K562 (cell line): ENCODE data around the gene CTSL. TPM values are rescaled to one million over a fixed set of nuclear protein-coding genes. Genes with fewer than 3 reads are reported as not detected.

ENCODE experiments used
- CBX1 ChIP-seq: sonication (generic); IDR thresholded peaks from 2 replicates; pipeline ENCODE4 v1.6.1; 2016; ENCODE audit warnings: antibody characterized with exemption, low read depth, mild to moderate bottlenecking
- CREM ChIP-seq: IDR thresholded peaks from 2 replicates; pipeline ENCODE4 v1.6.1; 2014; ENCODE audit warnings: antibody characterized with exemption, low read depth
- EP400 ChIP-seq: fragments of 450-650 bp; IDR thresholded peaks from 2 replicates; pipeline ENCODE4 v1.6.1; 2017; ENCODE audit warnings: antibody characterized with exemption, mild to moderate bottlenecking, moderate library complexity
- ETV5 ChIP-seq: sonication (generic); formaldehyde crosslinking; IDR thresholded peaks from 2 replicates; pipeline ENCODE4 v1.4.0; 2020; ENCODE audit warnings: low read depth, mild to moderate bottlenecking, missing genetic modification reagents
- KDM2B ChIP-seq: fragments of 250-450 bp; sonication (Bioruptor Pico); IDR thresholded peaks from 2 replicates; pipeline ENCODE4 v1.8.0; 2021; ENCODE audit warnings: mild to moderate bottlenecking, moderate library complexity
- KDM5B ChIP-seq: fragments of 200-600 bp; sonication (generic); IDR thresholded peaks from 2 replicates; pipeline ENCODE4 v1.6.1; 2012; ENCODE audit warnings: low read depth, mild to moderate bottlenecking, moderate library complexity, low read length, control low read depth, inconsistent platforms; ENCODE audit not compliant: insufficient replicate concordance
- MLLT1 ChIP-seq, 2 experiments: fragments of 450-650 bp; IDR thresholded peaks; 2 replicates each; pipeline ENCODE4 v1.6.1; 2016
- MXD1 ChIP-seq: fragments of 250-450 bp; sonication (Bioruptor Pico); IDR thresholded peaks from 2 replicates; pipeline ENCODE4 v1.8.0; 2021; ENCODE audit warnings: borderline replicate concordance, mild to moderate bottlenecking, moderate library complexity; ENCODE audit not compliant: poor library complexity, severe bottlenecking
- MYC ChIP-seq, 2 experiments: fragments of 250-450 bp in 1 of 2; sonication (Bioruptor Pico) in 1 of 2; IDR thresholded peaks; 2 replicates each; pipeline versions ENCODE4 v1.5.1 to v1.6.1; 2012 to 2021; ENCODE audit warnings: low read depth in 2 of 2, borderline replicate concordance in 1 of 2, improper control_type of control experiment in 1 of 2, low read length in 1 of 2, mild to moderate bottlenecking in 1 of 2, moderate library complexity in 1 of 2
- NFATC3 ChIP-seq: fragments of 450-650 bp; IDR thresholded peaks from 2 replicates; pipeline ENCODE4 v1.6.1; 2017; ENCODE audit warnings: mild to moderate bottlenecking
- RAD21 ChIP-seq, 2 experiments: fragments of 250-450 bp in 1 of 2; fragments of 450-650 bp in 1 of 2; sonication (Bioruptor Pico) in 1 of 2; formaldehyde crosslinking in 1 of 2; IDR thresholded peaks in 1 of 2; conservative IDR thresholded peaks in 1 of 2; 2 replicates each; pipeline versions ENCODE4 v1.4.0 to v1.8.0; 2020 to 2022; ENCODE audit warnings: mild to moderate bottlenecking in 2 of 2, moderate library complexity in 1 of 2
- RUNX1 ChIP-seq: sonication (generic); IDR thresholded peaks from 2 replicates; pipeline ENCODE4 v1.6.1; 2016; ENCODE audit warnings: antibody characterized with exemption, low read depth
- SMAD1 ChIP-seq: fragments of 150-350 bp; IDR thresholded peaks from 2 replicates; pipeline ENCODE4 v1.6.1; 2014; ENCODE audit warnings: low read length, low read depth; ENCODE audit not compliant: partially characterized antibody
- SMARCA4 ChIP-seq: fragments of 450-650 bp; IDR thresholded peaks from 2 replicates; pipeline ENCODE4 v1.6.1; 2016
- TAF1 ChIP-seq: IDR thresholded peaks from 2 replicates; pipeline ENCODE4 v1.6.1; 2011; ENCODE audit warnings: mild to moderate bottlenecking, low read length, moderate library complexity; ENCODE audit not compliant: insufficient read depth, control insufficient read depth, severe bottlenecking; ENCODE audit errors: extremely low read depth
- ZBTB33 ChIP-seq: sonication (generic); formaldehyde crosslinking; IDR thresholded peaks from 2 replicates; pipeline ENCODE4 v1.8.1; 2023; ENCODE audit warnings: mild to moderate bottlenecking, missing genetic modification reagents
- polyA plus RNA-seq, 8 experiments: library from polyadenylated mRNA; depleted of rRNA in 4 of 8; stranded (reverse) in 5 of 8; unstranded in 3 of 8; fragments of >200 nt; fragmentation: Nextera tagmentation in 2 of 8; fragmentation: Illumina TruSeq in 1 of 8; extraction: Ambion mirVana in 2 of 8; extraction: Trizol in 1 of 8; gene quantifications; 2 replicates each; pipeline versions ENCODE4 v1.2.1 to v1.2.3, GENCODE V29; 2011 to 2014; ENCODE audit warnings: inconsistent platforms in 1 of 8, missing spikeins in 1 of 8
- total RNA-seq, 7 experiments: library from RNA; depleted of rRNA in 6 of 7; stranded (reverse); fragments of >200 nt in 6 of 7; fragmentation: Illumina TruSeq in 2 of 7; extraction: Trizol in 2 of 7; gene quantifications; 2 replicates each; pipeline versions ENCODE4 v1.2.1 to v1.2.3, GENCODE V29; 2011 to 2021; ENCODE audit warnings: low replicate concordance in 1 of 7
- TF ChIP-seq, protein P1 (sequence below): sonication (generic); formaldehyde crosslinking; IDR thresholded peaks from 2 replicates; pipeline ENCODE4 v1.8.0; 2023; ENCODE audit warnings: mild to moderate bottlenecking, missing genetic modification reagents

CTSL gene
- total and polyA plus RNA-seq, 9 of the 15 experiments (the other 6 are each of a cell fraction or from before 2014, with no cell fraction given) = 55.9 to 165 (median 93.7) TPM

DNA sequence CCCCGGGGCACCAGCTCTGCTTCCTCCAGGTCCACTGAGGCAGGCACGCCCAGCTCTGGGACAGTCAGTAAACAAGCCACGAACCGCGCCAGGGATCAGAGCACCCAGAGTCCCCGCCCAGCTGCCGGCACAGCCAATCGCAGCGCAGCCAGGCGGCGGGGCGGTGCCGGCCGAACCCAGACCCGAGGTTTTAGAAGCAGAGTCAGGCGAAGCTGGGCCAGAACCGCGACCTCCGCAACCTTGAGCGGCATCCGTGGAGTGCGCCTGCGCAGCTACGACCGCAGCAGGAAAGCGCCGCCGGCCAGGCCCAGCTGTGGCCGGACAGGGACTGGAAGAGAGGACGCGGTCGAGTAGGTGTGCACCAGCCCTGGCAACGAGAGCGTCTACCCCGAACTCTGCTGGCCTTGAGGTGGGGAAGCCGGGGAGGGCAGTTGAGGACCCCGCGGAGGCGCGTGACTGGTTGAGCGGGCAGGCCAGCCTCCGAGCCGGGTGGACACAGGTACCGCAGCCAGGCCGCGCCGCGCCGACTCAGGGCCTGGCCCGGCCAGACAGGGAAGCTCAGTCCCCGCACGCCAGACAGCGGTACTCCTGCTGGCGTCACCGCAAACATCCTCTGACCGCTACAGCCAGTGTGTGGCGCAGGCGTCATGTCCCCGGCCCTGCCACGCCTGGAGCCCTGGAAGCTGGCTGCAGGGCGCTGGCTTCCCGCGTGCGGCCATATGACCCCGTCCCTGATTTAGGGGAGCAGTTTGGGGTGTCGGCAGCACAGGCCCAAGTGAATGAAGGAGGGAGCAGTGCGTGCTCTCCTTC lies at the start of gene CTSL (continued):
- TF ChIP-seq MXD1 (CRISPR knock-in tag) (no peak), CREM (peak; percentile 88), RAD21 (CRISPR knock-in tag; conservative IDR thresholded peaks at IDR 0.05 in 1 of 2, IDR thresholded peaks at IDR 0.05 in 1 of 2) (peak; percentile 47 to 65), ZBTB33 (CRISPR knock-in tag) (peak; percentile 61; the same call in 1 of the 2 replicates), ETV5 (CRISPR knock-in tag) (peak; percentile 69), CBX1 (peak; percentile 54; the same call in 1 of the 2 replicates), TAF1 (peak; percentile 30), EP400 (peak; percentile 76), NFATC3 (no peak), RUNX1 (no peak), MLLT1 (IDR thresholded peaks at IDR 0.05) (peak in 1 of 2 experiments; percentile 46; a peak in 1 of 4 replicates), SMAD1 (peak; percentile 9), MYC (IDR thresholded peaks at IDR 0.05; ENCODE audit: low read depth, low read length) (no peak; the same call in 1 of the 2 replicates), MYC (CRISPR knock-in tag; IDR thresholded peaks at IDR 0.05; ENCODE audit: borderline replicate concordance, low read depth) (no peak; the same call in 1 of the 2 replicates), SMARCA4 (no peak), KDM5B (peak; percentile 64), KDM2B (CRISPR knock-in tag) (no peak)
- TF ChIP-seq, protein P1, sequence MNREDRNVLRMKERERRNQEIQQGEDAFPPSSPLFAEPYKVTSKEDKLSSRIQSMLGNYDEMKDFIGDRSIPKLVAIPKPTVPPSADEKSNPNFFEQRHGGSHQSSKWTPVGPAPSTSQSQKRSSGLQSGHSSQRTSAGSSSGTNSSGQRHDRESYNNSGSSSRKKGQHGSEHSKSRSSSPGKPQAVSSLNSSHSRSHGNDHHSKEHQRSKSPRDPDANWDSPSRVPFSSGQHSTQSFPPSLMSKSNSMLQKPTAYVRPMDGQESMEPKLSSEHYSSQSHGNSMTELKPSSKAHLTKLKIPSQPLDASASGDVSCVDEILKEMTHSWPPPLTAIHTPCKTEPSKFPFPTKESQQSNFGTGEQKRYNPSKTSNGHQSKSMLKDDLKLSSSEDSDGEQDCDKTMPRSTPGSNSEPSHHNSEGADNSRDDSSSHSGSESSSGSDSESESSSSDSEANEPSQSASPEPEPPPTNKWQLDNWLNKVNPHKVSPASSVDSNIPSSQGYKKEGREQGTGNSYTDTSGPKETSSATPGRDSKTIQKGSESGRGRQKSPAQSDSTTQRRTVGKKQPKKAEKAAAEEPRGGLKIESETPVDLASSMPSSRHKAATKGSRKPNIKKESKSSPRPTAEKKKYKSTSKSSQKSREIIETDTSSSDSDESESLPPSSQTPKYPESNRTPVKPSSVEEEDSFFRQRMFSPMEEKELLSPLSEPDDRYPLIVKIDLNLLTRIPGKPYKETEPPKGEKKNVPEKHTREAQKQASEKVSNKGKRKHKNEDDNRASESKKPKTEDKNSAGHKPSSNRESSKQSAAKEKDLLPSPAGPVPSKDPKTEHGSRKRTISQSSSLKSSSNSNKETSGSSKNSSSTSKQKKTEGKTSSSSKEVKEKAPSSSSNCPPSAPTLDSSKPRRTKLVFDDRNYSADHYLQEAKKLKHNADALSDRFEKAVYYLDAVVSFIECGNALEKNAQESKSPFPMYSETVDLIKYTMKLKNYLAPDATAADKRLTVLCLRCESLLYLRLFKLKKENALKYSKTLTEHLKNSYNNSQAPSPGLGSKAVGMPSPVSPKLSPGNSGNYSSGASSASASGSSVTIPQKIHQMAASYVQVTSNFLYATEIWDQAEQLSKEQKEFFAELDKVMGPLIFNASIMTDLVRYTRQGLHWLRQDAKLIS (CRISPR knock-in tag) = peak; percentile 77
